Karpas-422 (cell line): ENCODE results near the gene SLC12A6. TPM values are rescaled to one million over a fixed set of nuclear protein-coding genes. Genes with fewer than 3 reads are reported as not detected.

Experiments used
- DNase-seq: peaks from one replicate; pipeline ENCODE4 v3.0.0-alpha.2; 2015
- H2AFZ ChIP-seq: fragments of 200-600 bp; sonication (generic); 2 replicates; pipeline ENCODE4 v1.6.1; 2014; ENCODE audit warnings: antibody characterized with exemption, low read length, mixed read lengths
- H3K27ac ChIP-seq: fragments of 200-600 bp; sonication (generic); 2 replicates; pipeline ENCODE4 v1.5.1; 2014; ENCODE audit warnings: mild to moderate bottlenecking, low read length, moderate library complexity
- H3K27me3 ChIP-seq: fragments of 200-600 bp; sonication (generic); 2 replicates; pipeline ENCODE4 v1.6.1; 2014; ENCODE audit warnings: low read length, mixed read lengths
- H3K36me3 ChIP-seq: fragments of 200-600 bp; sonication (generic); 2 replicates; pipeline ENCODE4 v1.6.1; 2014; ENCODE audit warnings: low read length, mixed read lengths; ENCODE audit not compliant: insufficient read depth
- H3K4me1 ChIP-seq: fragments of 200-600 bp; sonication (generic); 2 replicates; pipeline ENCODE4 v1.6.1; 2014; ENCODE audit warnings: mild to moderate bottlenecking, low read length, mixed read lengths
- H3K4me2 ChIP-seq: fragments of 200-600 bp; sonication (generic); 2 replicates; pipeline ENCODE4 v1.6.1; 2014; ENCODE audit warnings: low read length, low read depth, mild to moderate bottlenecking; ENCODE audit not compliant: poor library complexity, severe bottlenecking
- H3K4me3 ChIP-seq: fragments of 200-600 bp; sonication (generic); 2 replicates; pipeline ENCODE4 v1.5.1; 2014; ENCODE audit warnings: mild to moderate bottlenecking, antibody characterized with exemption, low read length, mixed read lengths
- H3K79me2 ChIP-seq: fragments of 200-600 bp; sonication (generic); 2 replicates; pipeline ENCODE4 v1.6.1; 2014; ENCODE audit warnings: mild to moderate bottlenecking, low read length, mixed read lengths
- H3K9ac ChIP-seq: fragments of 200-600 bp; sonication (generic); 2 replicates; pipeline ENCODE4 v1.6.0; 2014; ENCODE audit warnings: low read length
- H3K9me2 ChIP-seq: fragments of 200-600 bp; sonication (generic), shearing (Covaris generic); replicated peaks from 2 replicates; pipeline ENCODE4 v1.6.0; 2014; ENCODE audit warnings: mild to moderate bottlenecking, low read length, moderate library complexity; ENCODE audit not compliant: insufficient read depth
- H3K9me3 ChIP-seq: fragments of 300-700, 200-600 bp; sonication (generic); 2 replicates; pipeline ENCODE4 v1.6.1; 2014; ENCODE audit warnings: low read length, mixed read lengths
- H4K20me1 ChIP-seq: fragments of 200-600 bp; sonication (generic); 2 replicates; pipeline ENCODE4 v1.6.1; 2014; ENCODE audit warnings: mild to moderate bottlenecking, antibody characterized with exemption, low read length, low read depth; ENCODE audit not compliant: insufficient read depth
- total RNA-seq: library from RNA; depleted of rRNA; stranded (reverse); fragments of >200 nt; shearing (Covaris generic); gene quantifications from 2 replicates; pipeline ENCODE4 v1.2.3, GENCODE V29; 2014; ENCODE audit warnings: low replicate concordance

Gene SLC12A6
- total RNA-seq, 1 experiment from 2014 or later: 1.6 TPM

GRCh38 chr15:34332553-34333120 lies 4.9 kb downstream of the SLC12A6 start:
- Histone ChIP-seq H3K27me3 (no peaks in the 10 kb centered on the region), H3K4me3 (no peak overlapping the region), H3K79me2 (no peaks in the 10 kb centered on the region)

GRCh38 chr15:34331809-34332208 lies 5.8 kb downstream of the SLC12A6 start:
- no peak overlapping the region for H3K27ac ChIP-seq

More at GRCh38 chr15:34332553-34333120, 4.9 kb downstream of the SLC12A6 start:
- Histone ChIP-seq H3K4me1 (peaks cover 19% of the 10 kb centered on the region), H3K4me2 (no peak overlapping the region), H3K9me2 (no peaks in the 10 kb centered on the region), H3K36me3 (no peaks in the 10 kb centered on the region), H3K9me3 (no peaks in the 10 kb centered on the region), H4K20me1 (no peaks in the 10 kb centered on the region), H2AFZ (no peak overlapping the region), H3K27ac (no peak overlapping the region), H3K9ac (no peak overlapping the region)
- DNase-seq: no peak

GRCh38 chr15:34330279-34330678 lies 7.3 kb downstream of the SLC12A6 start:
- H3K4me3 ChIP-seq: no peak overlapping the region
- H4K20me1 ChIP-seq: no peaks in the 10 kb centered on the region
- H3K27me3 ChIP-seq: no peaks in the 10 kb centered on the region
- no peaks in the 10 kb centered on the region for H3K9me2 ChIP-seq
- no peak overlapping the region for H2AFZ ChIP-seq
- H3K36me3 ChIP-seq: no peaks in the 10 kb centered on the region
- H3K79me2 ChIP-seq: no peaks in the 10 kb centered on the region
- no peak overlapping the region for H3K9ac ChIP-seq
- H3K9me3 ChIP-seq: no peaks in the 10 kb centered on the region
- H3K27ac ChIP-seq: no peak overlapping the region
- no peak for DNase-seq
- H3K4me2 ChIP-seq: no peak overlapping the region
- H3K4me1 ChIP-seq: no peaks in the 10 kb centered on the region; the same call in 1 of the 2 replicates

More at GRCh38 chr15:34331809-34332208, 5.8 kb downstream of the SLC12A6 start:
- peaks cover 13% of the 10 kb centered on the region for H3K4me1 ChIP-seq
- no peaks in the 10 kb centered on the region for H3K36me3 ChIP-seq
- H3K4me3 ChIP-seq: no peak overlapping the region
- H3K9me3 ChIP-seq: no peaks in the 10 kb centered on the region
- H3K79me2 ChIP-seq: no peaks in the 10 kb centered on the region
- DNase-seq: no peak
- H3K4me2 ChIP-seq: no peak overlapping the region
- no peak overlapping the region for H3K9ac ChIP-seq
- no peaks in the 10 kb centered on the region for H3K9me2 ChIP-seq
- no peak overlapping the region for H2AFZ ChIP-seq
- H4K20me1 ChIP-seq: no peaks in the 10 kb centered on the region
- H3K27me3 ChIP-seq: no peaks in the 10 kb centered on the region

GRCh38 chr15:34329006-34329405 lies 8.6 kb downstream of the SLC12A6 start:
- no peak overlapping the region for H3K9ac ChIP-seq
- H2AFZ ChIP-seq: no peak overlapping the region
- no peak overlapping the region for H3K4me3 ChIP-seq

GRCh38 chr15:34327906-34328305 lies 9.7 kb downstream of the SLC12A6 start:
- H2AFZ ChIP-seq: no peak overlapping the region
- no peaks in the 10 kb centered on the region for H4K20me1 ChIP-seq
- H3K79me2 ChIP-seq: no peaks in the 10 kb centered on the region
- no peaks in the 10 kb centered on the region for H3K27me3 ChIP-seq
- no peak overlapping the region for H3K4me3 ChIP-seq
- no peak for DNase-seq
- no peaks in the 10 kb centered on the region for H3K36me3 ChIP-seq
- no peaks in the 10 kb centered on the region for H3K9me3 ChIP-seq
- H3K9me2 ChIP-seq: no peaks in the 10 kb centered on the region
- H3K9ac ChIP-seq: no peak overlapping the region
- H3K27ac ChIP-seq: no peak overlapping the region
- H3K4me1 ChIP-seq: no peaks in the 10 kb centered on the region
- no peak overlapping the region for H3K4me2 ChIP-seq

More at GRCh38 chr15:34329006-34329405, 8.6 kb downstream of the SLC12A6 start:
- Histone ChIP-seq H3K4me2 (no peak overlapping the region), H3K27ac (no peak overlapping the region), H3K9me3 (no peaks in the 10 kb centered on the region), H3K79me2 (no peaks in the 10 kb centered on the region), H3K36me3 (no peaks in the 10 kb centered on the region), H3K4me1 (no peaks in the 10 kb centered on the region; the same call in 1 of the 2 replicates), H4K20me1 (no peaks in the 10 kb centered on the region), H3K27me3 (no peaks in the 10 kb centered on the region), H3K9me2 (no peaks in the 10 kb centered on the region)
- DNase-seq: no peak

- DNase-seq: no peak
- H3K36me3 ChIP-seq: no peaks in the 10 kb centered on the region
- H3K79me2 ChIP-seq: no peaks in the 10 kb centered on the region
- no peaks in the 10 kb centered on the region for H4K20me1 ChIP-seq
- no peaks in the 10 kb centered on the region for H3K9me2 ChIP-seq
- no peak overlapping the region for H3K4me2 ChIP-seq
- no peak overlapping the region for H3K27ac ChIP-seq
- no peak overlapping the region for H3K4me3 ChIP-seq
- H3K9me3 ChIP-seq: no peaks in the 10 kb centered on the region
- no peak overlapping the region for H3K9ac ChIP-seq
- no peaks in the 10 kb centered on the region for H3K4me1 ChIP-seq
- no peak overlapping the region for H2AFZ ChIP-seq
- H3K27me3 ChIP-seq: no peaks in the 10 kb centered on the region
Measured at GRCh38 chr15:34325368-34325767, 12.2 kb downstream of the SLC12A6 start.

DNA sequence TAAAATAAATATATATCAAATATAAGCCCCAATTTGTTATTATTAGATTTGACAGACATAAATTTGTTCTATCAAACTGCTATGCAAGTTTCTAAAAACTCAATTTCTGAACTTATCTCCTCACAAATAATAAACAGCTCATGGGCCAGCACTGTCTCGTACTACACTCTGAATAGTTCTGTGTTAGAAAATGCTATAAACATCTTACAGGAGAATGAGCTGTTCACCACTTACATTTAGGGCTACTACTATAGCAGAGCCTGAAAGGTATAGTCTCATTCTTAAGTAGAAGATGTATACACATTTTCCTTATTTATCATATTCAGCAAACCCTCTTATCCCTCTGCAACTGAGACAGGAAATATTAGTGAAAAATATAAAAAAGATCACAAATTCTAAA lies 12.6 kb downstream of the SLC12A6 start:
- no peak overlapping the region for H3K4me3 ChIP-seq
- no peak overlapping the region for H3K9ac ChIP-seq
- H3K36me3 ChIP-seq: no peaks in the 10 kb centered on the region
- H3K27me3 ChIP-seq: no peaks in the 10 kb centered on the region
- H3K27ac ChIP-seq: no peak overlapping the region
- H3K9me3 ChIP-seq: no peaks in the 10 kb centered on the region
- no peaks in the 10 kb centered on the region for H3K4me1 ChIP-seq
- H2AFZ ChIP-seq: no peak overlapping the region
- H4K20me1 ChIP-seq: no peaks in the 10 kb centered on the region
- no peak for DNase-seq
- no peaks in the 10 kb centered on the region for H3K9me2 ChIP-seq
- no peak overlapping the region for H3K4me2 ChIP-seq
- no peaks in the 10 kb centered on the region for H3K79me2 ChIP-seq

DNA sequence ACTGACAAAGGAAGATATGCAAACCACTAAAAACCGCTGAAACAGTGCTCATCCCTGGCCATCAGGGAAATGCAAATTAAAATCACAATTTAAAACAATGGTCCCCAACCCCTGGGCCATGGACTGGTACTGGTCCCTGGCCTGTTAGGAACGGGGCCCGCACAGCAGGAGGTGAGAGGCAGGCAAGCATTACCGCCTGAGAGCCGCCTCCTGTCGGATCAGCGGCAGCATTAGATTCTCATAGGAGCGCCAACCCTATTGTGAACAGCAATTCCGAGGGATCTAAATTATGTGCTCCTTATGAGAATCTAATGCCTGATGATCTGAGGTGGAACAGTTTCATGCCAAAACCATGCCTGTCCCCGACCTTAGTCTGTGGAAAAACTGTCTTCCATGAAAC lies 14.4 kb downstream of the SLC12A6 start:
- Histone ChIP-seq H3K27ac (no peak overlapping the region), H3K36me3 (no peaks in the 10 kb centered on the region), H3K9ac (no peak overlapping the region), H3K79me2 (no peaks in the 10 kb centered on the region), H3K4me2 (no peak overlapping the region), H3K4me3 (no peak overlapping the region), H2AFZ (no peak overlapping the region), H3K27me3 (no peaks in the 10 kb centered on the region), H4K20me1 (no peaks in the 10 kb centered on the region), H3K9me3 (no peaks in the 10 kb centered on the region), H3K9me2 (no peaks in the 10 kb centered on the region), H3K4me1 (no peaks in the 10 kb centered on the region)
- no peak for DNase-seq
